HG03439 (cell line): ENCODE measurements around the gene PTOV1.
"Not testable (repeated sequence)": the region's sequence is repeated elsewhere in the genome, so short reads cannot be mapped to it uniquely, and the experiment has no call there.

ENCODE experiments used
- ATAC-seq: cut with Tn5 transposase; IDR thresholded peaks from one replicate; pipeline ENCODE4 v1.9.1; 2021; ENCODE audit warnings: mild to moderate bottlenecking, moderate library complexity; ENCODE audit not compliant: unreplicated experiment

PTOV1 gene

GRCh38 chr19:49817964-49818648 is 32.9 kb upstream of the PTOV1 start, which contains the start of gene MED25:
MED25 (plus strand) TSS chr19:49818289; CDS start chr19:49818342, 53 bp downstream.
- ATAC-seq = peak; percentile 66

- no peak for ATAC-seq
Measured at GRCh38 chr19:49818649-49819370, 32.1 kb upstream of the PTOV1 start.

GRCh38 chr19:49819452-49820115 is 31.4 kb upstream of the PTOV1 start:
- ATAC-seq = not testable (repeated sequence)

- ATAC-seq = no peak
Measured at GRCh38 chr19:49820125-49820524, 30.8 kb upstream of the PTOV1 start.

- no peak for ATAC-seq
Measured at GRCh38 chr19:49823472-49823871, 27.5 kb upstream of the PTOV1 start.

- ATAC-seq = no peak
Measured at GRCh38 chr19:49824662-49825061, 26.3 kb upstream of the PTOV1 start.

GRCh38 chr19:49827034-49827433 is 23.9 kb upstream of the PTOV1 start:
- no peak for ATAC-seq

- no peak for ATAC-seq
Measured at GRCh38 chr19:49829200-49829599, 21.8 kb upstream of the PTOV1 start.

- ATAC-seq = no peak
Measured at GRCh38 chr19:49829721-49830120, 21.2 kb upstream of the PTOV1 start.

GRCh38 chr19:49830766-49831165 is 20.2 kb upstream of the PTOV1 start:
- no peak for ATAC-seq

GRCh38 chr19:49831592-49831991 is 19.4 kb upstream of the PTOV1 start:
- ATAC-seq = no peak

GRCh38 chr19:49832556-49832955 is 18.4 kb upstream of the PTOV1 start:
- ATAC-seq = no peak

- no peak for ATAC-seq
Measured at GRCh38 chr19:49833599-49833998, 17.4 kb upstream of the PTOV1 start.

GRCh38 chr19:49835562-49835961 is 15.4 kb upstream of the PTOV1 start:
- no peak for ATAC-seq

GRCh38 chr19:49836176-49837008 is 14.6 kb upstream of the PTOV1 start:
- ATAC-seq = no peak

- ATAC-seq = no peak
Measured at GRCh38 chr19:49837009-49837310, 14.0 kb upstream of the PTOV1 start.

- no peak for ATAC-seq
Measured at GRCh38 chr19:49837425-49837824, 13.5 kb upstream of the PTOV1 start.

- no peak for ATAC-seq
Measured at GRCh38 chr19:49838885-49839588, 11.9 kb upstream of the PTOV1 start.

GRCh38 chr19:49839713-49840112 is 11.2 kb upstream of the PTOV1 start:
- ATAC-seq = no peak

- ATAC-seq = no peak
Measured at GRCh38 chr19:49840321-49840720, 10.6 kb upstream of the PTOV1 start.
